ENCODE results near the gene FRK.

The FRK gene

DNA sequence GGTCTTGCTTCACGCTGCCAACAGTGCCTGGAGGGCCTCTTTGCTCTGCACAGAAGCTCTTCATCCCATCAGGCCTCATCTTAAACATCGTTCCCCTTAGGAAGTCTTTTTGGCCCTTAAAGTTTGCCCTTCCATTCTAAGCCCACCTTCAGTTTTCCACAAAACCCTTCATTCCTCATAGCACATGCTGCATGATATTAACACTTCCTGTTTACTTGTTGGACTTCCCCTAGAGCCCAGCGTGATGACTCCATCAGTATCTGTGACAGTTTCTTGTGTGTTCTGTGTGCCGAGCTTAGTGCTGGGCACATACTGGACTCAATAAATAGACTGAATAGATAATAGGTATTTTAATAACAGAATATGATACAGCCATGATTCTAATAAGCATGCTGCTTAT, 42.2 kb upstream of the FRK start:
- H3K27me3 ChIP-seq (replicated peaks; ENCODE audit: control insufficient read depth, insufficient read depth, low read length): no peaks in the 10 kb centered on the region
- no peak for DNase-seq (ENCODE audit: extremely low read depth, insufficient read length)
- H3K4me3 ChIP-seq (replicated peaks; ENCODE audit: low read depth, low read length): peak overlapping the region; percentile 90
- TF ChIP-seq, protein P1, sequence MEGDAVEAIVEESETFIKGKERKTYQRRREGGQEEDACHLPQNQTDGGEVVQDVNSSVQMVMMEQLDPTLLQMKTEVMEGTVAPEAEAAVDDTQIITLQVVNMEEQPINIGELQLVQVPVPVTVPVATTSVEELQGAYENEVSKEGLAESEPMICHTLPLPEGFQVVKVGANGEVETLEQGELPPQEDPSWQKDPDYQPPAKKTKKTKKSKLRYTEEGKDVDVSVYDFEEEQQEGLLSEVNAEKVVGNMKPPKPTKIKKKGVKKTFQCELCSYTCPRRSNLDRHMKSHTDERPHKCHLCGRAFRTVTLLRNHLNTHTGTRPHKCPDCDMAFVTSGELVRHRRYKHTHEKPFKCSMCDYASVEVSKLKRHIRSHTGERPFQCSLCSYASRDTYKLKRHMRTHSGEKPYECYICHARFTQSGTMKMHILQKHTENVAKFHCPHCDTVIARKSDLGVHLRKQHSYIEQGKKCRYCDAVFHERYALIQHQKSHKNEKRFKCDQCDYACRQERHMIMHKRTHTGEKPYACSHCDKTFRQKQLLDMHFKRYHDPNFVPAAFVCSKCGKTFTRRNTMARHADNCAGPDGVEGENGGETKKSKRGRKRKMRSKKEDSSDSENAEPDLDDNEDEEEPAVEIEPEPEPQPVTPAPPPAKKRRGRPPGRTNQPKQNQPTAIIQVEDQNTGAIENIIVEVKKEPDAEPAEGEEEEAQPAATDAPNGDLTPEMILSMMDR (IDR thresholded peaks at IDR 0.05; ENCODE audit: insufficient read depth, low read length, poor library complexity, severe bottlenecking): no peak
- no peaks in the 10 kb centered on the region; the same call in 1 of the 2 replicates for H3K36me3 ChIP-seq (ENCODE audit: control insufficient read depth, insufficient read depth, low read length)

DNA sequence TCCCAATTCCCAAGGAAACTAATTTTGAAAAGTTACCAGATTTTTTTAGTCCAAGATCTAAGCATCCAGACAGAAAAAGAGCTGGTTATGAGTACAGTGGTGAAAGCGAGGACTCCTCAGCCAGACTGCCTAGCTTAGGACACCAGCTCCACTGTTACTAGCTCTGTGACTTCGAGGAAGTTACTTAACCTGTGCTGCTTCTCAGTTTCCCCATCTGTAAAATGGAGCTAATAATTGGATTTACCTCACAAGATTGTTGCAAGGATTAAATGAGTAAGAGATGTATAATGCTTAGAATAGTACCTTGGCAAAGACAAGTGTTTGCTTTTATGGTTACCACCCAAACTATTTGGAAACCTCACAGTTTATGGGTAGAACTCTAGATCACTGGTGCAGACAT, 41.1 kb upstream of the FRK start:
- TF ChIP-seq, protein P1 (IDR thresholded peaks at IDR 0.05; ENCODE audit: insufficient read depth, low read length, poor library complexity, severe bottlenecking): no peak
- peak overlapping the region; percentile 90 for H3K4me3 ChIP-seq (replicated peaks; ENCODE audit: low read depth, low read length)
- H3K36me3 ChIP-seq (ENCODE audit: control insufficient read depth, insufficient read depth, low read length): no peaks in the 10 kb centered on the region; the same call in 1 of the 2 replicates
- DNase-seq (ENCODE audit: extremely low read depth, insufficient read length): no peak
- no peaks in the 10 kb centered on the region for H3K27me3 ChIP-seq (replicated peaks; ENCODE audit: control insufficient read depth, insufficient read depth, low read length)

DNA sequence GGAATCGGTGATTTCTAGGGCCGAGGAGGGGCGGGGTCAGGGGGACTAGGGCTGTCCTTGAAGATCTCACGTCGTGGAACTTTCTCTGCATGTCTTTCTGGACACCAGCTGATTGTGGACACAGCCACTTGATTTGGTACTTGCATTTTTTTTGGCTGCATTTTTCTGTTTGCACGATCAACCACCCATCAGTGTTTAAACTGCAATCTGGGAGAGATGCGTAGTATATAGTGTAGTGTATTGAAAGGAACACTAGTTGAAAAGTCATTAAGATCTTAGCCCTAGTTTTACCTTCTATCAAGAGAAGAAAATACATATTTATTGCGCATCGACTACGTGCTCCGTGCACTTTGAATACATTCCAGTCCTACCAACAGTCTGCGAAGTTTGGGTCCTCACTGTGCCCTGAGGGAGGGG, 40.6 kb upstream of the FRK start:
- no peak for DNase-seq (ENCODE audit: extremely low read depth, insufficient read length)
- Histone ChIP-seq H3K4me3 (replicated peaks; ENCODE audit: low read depth, low read length) (peak overlapping the region; percentile 90), H3K36me3 (ENCODE audit: control insufficient read depth, insufficient read depth, low read length) (no peaks in the 10 kb centered on the region), H3K27me3 (replicated peaks; ENCODE audit: control insufficient read depth, insufficient read depth, low read length) (no peaks in the 10 kb centered on the region)
- TF ChIP-seq, protein P1 (IDR thresholded peaks at IDR 0.05; ENCODE audit: insufficient read depth, low read length, poor library complexity, severe bottlenecking): no peak

DNA sequence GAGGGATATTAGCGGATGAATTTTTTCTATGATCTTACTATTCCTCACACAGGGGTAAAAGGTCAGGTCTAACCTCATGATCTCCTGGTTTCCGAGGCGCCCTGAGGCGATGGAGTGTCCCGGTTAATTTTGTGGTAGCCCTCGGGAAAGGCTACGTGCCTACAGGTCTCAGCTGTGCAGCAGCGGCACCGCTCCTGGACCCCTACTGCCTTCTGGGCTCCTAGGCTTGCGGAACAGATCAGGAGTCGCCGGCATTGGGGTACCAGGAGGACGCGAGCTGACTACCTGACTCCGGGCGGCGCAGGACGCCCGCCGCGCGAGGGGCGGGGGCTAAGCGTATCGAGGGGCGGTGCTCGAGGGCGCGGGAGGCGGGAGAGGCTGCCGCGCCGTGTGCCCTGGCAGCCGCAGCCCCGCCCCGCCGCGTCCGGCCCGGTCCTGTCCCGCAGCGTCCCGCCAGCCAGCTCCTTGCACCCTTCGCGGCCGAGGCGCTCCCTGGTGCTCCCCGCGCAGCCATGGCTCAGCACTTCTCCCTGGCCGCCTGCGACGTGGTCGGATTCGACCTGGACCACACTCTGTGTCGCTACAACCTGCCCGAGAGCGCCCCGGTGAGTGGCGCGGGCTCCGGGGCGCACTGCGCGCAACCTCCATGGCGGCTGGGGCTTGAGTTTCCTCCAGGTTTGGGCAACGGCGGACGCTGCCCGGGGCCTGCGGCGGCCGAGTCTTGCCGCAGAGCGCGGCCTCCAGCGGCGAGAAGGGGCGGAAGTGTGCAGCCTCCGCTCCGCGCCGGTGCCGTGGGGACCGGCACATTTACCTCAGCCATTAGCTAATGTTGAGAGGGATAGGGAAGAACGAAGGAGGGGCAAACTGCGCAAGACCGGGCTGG, 40.0 kb upstream of the FRK start, which contains the start of gene NT5DC1:
Gene NT5DC1 (plus strand): TSS at position 435 of the 883 bp plus-strand sequence. CDS start 78 bp downstream, at position 513.
- DNase-seq (ENCODE audit: extremely low read depth, insufficient read length): peak; percentile 93
- H3K27me3 ChIP-seq (replicated peaks; ENCODE audit: control insufficient read depth, insufficient read depth, low read length): no peaks in the 10 kb centered on the region
- H3K36me3 ChIP-seq (ENCODE audit: control insufficient read depth, insufficient read depth, low read length): no peaks in the 10 kb centered on the region; the same call in 1 of the 2 replicates
- TF ChIP-seq, protein P1 (IDR thresholded peaks at IDR 0.05; ENCODE audit: insufficient read depth, low read length, poor library complexity, severe bottlenecking): peak; percentile 45
- H3K4me3 ChIP-seq (replicated peaks; ENCODE audit: low read depth, low read length): peak within 1 kb of the TSS; percentile 90

DNA sequence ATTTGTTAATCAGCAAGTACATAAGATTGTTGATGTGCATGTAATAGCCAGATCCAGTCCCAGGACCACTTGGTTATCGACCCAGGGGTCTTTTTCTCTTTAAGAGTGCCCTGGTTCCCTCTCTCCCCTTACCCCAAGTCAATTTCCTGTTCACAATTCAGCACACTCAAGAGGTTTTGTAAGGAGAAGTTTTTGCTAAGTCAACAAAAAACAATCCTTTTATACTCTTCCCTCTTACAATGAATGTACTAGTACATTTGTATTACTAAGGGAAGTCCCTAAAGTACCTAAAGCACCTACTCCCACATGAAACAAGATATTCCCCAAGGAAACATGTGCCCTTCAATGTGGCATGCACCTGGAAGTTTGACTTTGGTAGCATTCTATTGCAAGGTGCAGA, 38.3 kb upstream of the FRK start:
- H3K36me3 ChIP-seq (ENCODE audit: control insufficient read depth, insufficient read depth, low read length): no peaks in the 10 kb centered on the region; the same call in 1 of the 2 replicates
- H3K27me3 ChIP-seq (replicated peaks; ENCODE audit: control insufficient read depth, insufficient read depth, low read length): no peaks in the 10 kb centered on the region
- TF ChIP-seq, protein P1 (IDR thresholded peaks at IDR 0.05; ENCODE audit: insufficient read depth, low read length, poor library complexity, severe bottlenecking): no peak
- H3K4me3 ChIP-seq (replicated peaks; ENCODE audit: low read depth, low read length): peak overlapping the region; percentile 90
- no peak for DNase-seq (ENCODE audit: extremely low read depth, insufficient read length)

All from GM06990 (cell line).